ENCODE results near the gene CTXN3.
A peak's percentile ranks its signal among the peaks of the same experiment; 100 is the strongest.
"Not testable (repeated sequence)": the region's sequence is repeated elsewhere in the genome, so short reads cannot be mapped to it uniquely, and the experiment has no call there.

Gene CTXN3

GRCh38 chr5:127650649-127651048 is 1.8 kb downstream of the CTXN3 start:
- no peak for DNase-seq

- no peak for DNase-seq
Measured at GRCh38 chr5:127652952-127653611, 4.2 kb downstream of the CTXN3 start.

GRCh38 chr5:127656825-127657224 is 7.9 kb downstream of the CTXN3 start:
- no peak for DNase-seq

- no peak for DNase-seq
Measured at GRCh38 chr5:127660047-127660733, 11.3 kb downstream of the CTXN3 start.

- no peak for DNase-seq
Measured at GRCh38 chr5:127664093-127664492, 15.2 kb downstream of the CTXN3 start.

- no peak for DNase-seq
Measured at GRCh38 chr5:127665641-127666040, 16.8 kb downstream of the CTXN3 start.

- DNase-seq, result no peak
Measured at GRCh38 chr5:127666043-127666716, 17.3 kb downstream of the CTXN3 start.

- DNase-seq, result no peak
Measured at GRCh38 chr5:127667926-127668325, 19.0 kb downstream of the CTXN3 start.

GRCh38 chr5:127671218-127671617 is 22.3 kb downstream of the CTXN3 start:
- DNase-seq, result peak in 7 of 56 donors; percentile 2 to 11 (median 5)

- DNase-seq, result no peak
Measured at GRCh38 chr5:127673117-127673800, 24.4 kb downstream of the CTXN3 start.

GRCh38 chr5:127676951-127677350 is 28.1 kb downstream of the CTXN3 start:
- not testable (repeated sequence) for DNase-seq

- not testable (repeated sequence) for DNase-seq
Measured at GRCh38 chr5:127679691-127680330, 30.9 kb downstream of the CTXN3 start.

- no peak for DNase-seq
Measured at GRCh38 chr5:127680595-127680994, 31.7 kb downstream of the CTXN3 start.

GRCh38 chr5:127683008-127683407 is 34.1 kb downstream of the CTXN3 start:
- no peak for DNase-seq

GRCh38 chr5:127684726-127685467 is 36.0 kb downstream of the CTXN3 start:
- DNase-seq, result no peak

GRCh38 chr5:127685662-127686061 is 36.8 kb downstream of the CTXN3 start:
- no peak for DNase-seq

GRCh38 chr5:127686424-127686823 is 37.5 kb downstream of the CTXN3 start:
- DNase-seq, result no peak

- no peak for DNase-seq
Measured at GRCh38 chr5:127694518-127695171, 45.8 kb downstream of the CTXN3 start.

- no peak for DNase-seq
Measured at GRCh38 chr5:127695346-127695745, 46.5 kb downstream of the CTXN3 start.

GRCh38 chr5:127696683-127697082 is 47.8 kb downstream of the CTXN3 start:
- no peak for DNase-seq
